ENCODE data around the gene TCTN3.

The TCTN3 gene, protein sequence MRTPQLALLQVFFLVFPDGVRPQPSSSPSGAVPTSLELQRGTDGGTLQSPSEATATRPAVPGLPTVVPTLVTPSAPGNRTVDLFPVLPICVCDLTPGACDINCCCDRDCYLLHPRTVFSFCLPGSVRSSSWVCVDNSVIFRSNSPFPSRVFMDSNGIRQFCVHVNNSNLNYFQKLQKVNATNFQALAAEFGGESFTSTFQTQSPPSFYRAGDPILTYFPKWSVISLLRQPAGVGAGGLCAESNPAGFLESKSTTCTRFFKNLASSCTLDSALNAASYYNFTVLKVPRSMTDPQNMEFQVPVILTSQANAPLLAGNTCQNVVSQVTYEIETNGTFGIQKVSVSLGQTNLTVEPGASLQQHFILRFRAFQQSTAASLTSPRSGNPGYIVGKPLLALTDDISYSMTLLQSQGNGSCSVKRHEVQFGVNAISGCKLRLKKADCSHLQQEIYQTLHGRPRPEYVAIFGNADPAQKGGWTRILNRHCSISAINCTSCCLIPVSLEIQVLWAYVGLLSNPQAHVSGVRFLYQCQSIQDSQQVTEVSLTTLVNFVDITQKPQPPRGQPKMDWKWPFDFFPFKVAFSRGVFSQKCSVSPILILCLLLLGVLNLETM

GRCh38 chr10:95693668-95694534 lies at the start of gene TCTN3:
TSS of gene TCTN3 (minus strand) at chr10:95693927. CDS start at chr10:95693899, 28 bp downstream.
- H3K4me3 ChIP-seq (ENCODE audit: low read depth, low read length): peak within 1 kb of the TSS; percentile 73
- TF ChIP-seq ZNF596 (tag by site-specific recombination; IDR thresholded peaks at IDR 0.05) (peak; percentile 53), ZNF629 (tag by site-specific recombination; IDR thresholded peaks at IDR 0.05) (peak; percentile 89), ZNF600 (tag by site-specific recombination; IDR thresholded peaks at IDR 0.05) (peak; percentile 70), ZNF350 (tag by site-specific recombination; IDR thresholded peaks at IDR 0.05) (no peak), CTCF (tag by site-specific recombination; IDR thresholded peaks at IDR 0.05) (peak; percentile 99), ZNF585B (tag by site-specific recombination; IDR thresholded peaks at IDR 0.05) (no peak), ZNF416 (tag by site-specific recombination; IDR thresholded peaks at IDR 0.05) (no peak), ZNF19 (tag by site-specific recombination; IDR thresholded peaks at IDR 0.05; ENCODE audit: low read depth) (no peak), OSR2 (tag by site-specific recombination; IDR thresholded peaks at IDR 0.05) (no peak), ZNF292 (tag by site-specific recombination; IDR thresholded peaks at IDR 0.05; ENCODE audit: borderline replicate concordance, low read depth) (no peak), ZNF324 (tag by site-specific recombination; IDR thresholded peaks at IDR 0.05) (peak; percentile 80; the same call in 1 of the 2 replicates), ZNF211 (tag by site-specific recombination; IDR thresholded peaks at IDR 0.05; ENCODE audit: low read depth) (no peak), ZNF423 (tag by site-specific recombination; IDR thresholded peaks at IDR 0.05) (no peak), GLIS1 (tag by site-specific recombination; IDR thresholded peaks at IDR 0.05) (peak; percentile 50; the same call in 1 of the 2 replicates), ZNF560 (tag by site-specific recombination; IDR thresholded peaks at IDR 0.05; ENCODE audit: borderline replicate concordance) (no peak), ZNF510 (tag by site-specific recombination; IDR thresholded peaks at IDR 0.05; ENCODE audit: insufficient replicate concordance) (no peak), ZNF266 (tag by site-specific recombination; IDR thresholded peaks at IDR 0.05; ENCODE audit: low read depth) (no peak), ZNF621 (tag by site-specific recombination; IDR thresholded peaks at IDR 0.05) (no peak), ZNF776 (tag by site-specific recombination; IDR thresholded peaks at IDR 0.05; ENCODE audit: borderline replicate concordance) (no peak), ZNF362 (tag by site-specific recombination; IDR thresholded peaks at IDR 0.05) (peak; percentile 66; the same call in 1 of the 2 replicates), ZSCAN4 (tag by site-specific recombination; IDR thresholded peaks at IDR 0.05) (no peak), GLI2 (tag by site-specific recombination; IDR thresholded peaks at IDR 0.05; ENCODE audit: borderline replicate concordance, low read depth) (no peak), ZNF184 (tag by site-specific recombination; IDR thresholded peaks at IDR 0.05) (no peak), ZNF658 (tag by site-specific recombination; IDR thresholded peaks at IDR 0.05) (no peak), ZNF530 (tag by site-specific recombination; IDR thresholded peaks at IDR 0.05; ENCODE audit: low read depth) (no peak), ZNF433 (tag by site-specific recombination; IDR thresholded peaks at IDR 0.05; ENCODE audit: low read depth) (no peak), ZNF747 (tag by site-specific recombination; IDR thresholded peaks at IDR 0.05) (no peak), ZNF404 (tag by site-specific recombination; IDR thresholded peaks at IDR 0.05) (no peak), ZNF48 (tag by site-specific recombination; IDR thresholded peaks at IDR 0.05) (no peak)
- TF ChIP-seq, protein P1, sequence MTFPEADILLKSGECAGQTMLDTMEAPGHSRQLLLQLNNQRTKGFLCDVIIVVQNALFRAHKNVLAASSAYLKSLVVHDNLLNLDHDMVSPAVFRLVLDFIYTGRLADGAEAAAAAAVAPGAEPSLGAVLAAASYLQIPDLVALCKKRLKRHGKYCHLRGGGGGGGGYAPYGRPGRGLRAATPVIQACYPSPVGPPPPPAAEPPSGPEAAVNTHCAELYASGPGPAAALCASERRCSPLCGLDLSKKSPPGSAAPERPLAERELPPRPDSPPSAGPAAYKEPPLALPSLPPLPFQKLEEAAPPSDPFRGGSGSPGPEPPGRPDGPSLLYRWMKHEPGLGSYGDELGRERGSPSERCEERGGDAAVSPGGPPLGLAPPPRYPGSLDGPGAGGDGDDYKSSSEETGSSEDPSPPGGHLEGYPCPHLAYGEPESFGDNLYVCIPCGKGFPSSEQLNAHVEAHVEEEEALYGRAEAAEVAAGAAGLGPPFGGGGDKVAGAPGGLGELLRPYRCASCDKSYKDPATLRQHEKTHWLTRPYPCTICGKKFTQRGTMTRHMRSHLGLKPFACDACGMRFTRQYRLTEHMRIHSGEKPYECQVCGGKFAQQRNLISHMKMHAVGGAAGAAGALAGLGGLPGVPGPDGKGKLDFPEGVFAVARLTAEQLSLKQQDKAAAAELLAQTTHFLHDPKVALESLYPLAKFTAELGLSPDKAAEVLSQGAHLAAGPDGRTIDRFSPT (tag by site-specific recombination; IDR thresholded peaks at IDR 0.05): no peak

More at GRCh38 chr10:95693668-95694534, at the start of gene TCTN3:
- peaks cover 5% of the 10 kb centered on the region; the same call in 1 of the 2 replicates for H3K4me1 ChIP-seq (ENCODE audit: control insufficient read depth, insufficient read depth, low read length)
- POLR2A ChIA-PET: interaction anchor here (0.8 to 1.2 kb wide), 9 partner anchors 9 to 535 kb away, joined by 3 to 7 read pairs (median 4); partner anchors contain the start of gene ZNF518A
- CTCF ChIA-PET: interaction anchor here (0.5 to 7.5 kb wide), 76 partner anchors 9 to 1540 kb away, joined by 3 to 220 read pairs (median 4); partner anchors contain the start of genes ALDH18A1, CC2D2B and ENTPD1
- peak within 1 kb of the TSS; percentile 50; the same call in 1 of the 2 replicates for H3K27ac ChIP-seq (ENCODE audit: extremely low read depth, low read depth, low read length)
- H3K9me3 ChIP-seq (ENCODE audit: control insufficient read depth, insufficient read depth, low read depth, low read length): no peaks in the 10 kb centered on the region
- H3K36me3 ChIP-seq (ENCODE audit: control insufficient read depth in 2 of 2, insufficient read depth in 1 of 2, low read length in 2 of 2): peaks cover 26 to 33% of the 10 kb centered on the region in 2 experiments

Measured in HEK293 (cell line).